GM12878 (cell line): ENCODE measurements around the gene NUDT3. TPM values are rescaled to one million over a fixed set of nuclear protein-coding genes. Genes with fewer than 3 reads are reported as not detected.

ENCODE experiments used
- ATAC-seq: fragments of 200-7000 bp; cut with Tn5 transposase; 3 replicates; pipeline ENCODE4 v1.9.1; 2020; ENCODE audit warnings: mild to moderate bottlenecking, moderate library complexity
- BruUV-seq: library from RNA; stranded (reverse); fragments of 400-500 nt; replicated peaks from 2 replicates; lab custom pipeline; 2021; lab: Mats Ljungman, UMichigan
- CTCF ChIA-PET: fragments of 300-600 bp; sonication (Branson Sonifier 250); formaldehyde crosslinking; extraction: SDS; loops from one replicate; lab custom pipeline; 2021; ENCODE audit warnings: inconsistent platforms; lab: Yijun Ruan, JAX
- POLR2A ChIA-PET: fragments of 350-600 bp; formaldehyde crosslinking; extraction: SDS; loops from one replicate; lab custom pipeline; 2021; ENCODE audit warnings: inconsistent platforms; lab: Charles Lee
- RAD21 ChIA-PET: fragments of 300-600 bp; sonication (Branson Sonifier 250); formaldehyde crosslinking; loops from one replicate; lab custom pipeline; 2023; ENCODE audit warnings: antibody characterized with exemption; ENCODE audit not compliant: unreplicated experiment; lab: Charles Lee
- SMC1A ChIA-PET: fragments of 300-600 bp; sonication (Branson Sonifier 250); formaldehyde crosslinking; loops from one replicate; lab custom pipeline; 2023; ENCODE audit not compliant: unreplicated experiment, uncharacterized antibody; lab: Charles Lee
- DNase-seq: peaks from one replicate; pipeline ENCODE4 v3.0.0-alpha.2; 2011; ENCODE audit warnings: low read depth, low spot score
- FAIRE-seq: peaks from 3 replicates; lab custom pipeline; 2011; peaks lifted over from hg19 to GRCh38; lab: Jason Lieb, UNC
- H2AFZ ChIP-seq: 2 replicates; pipeline ENCODE4 v1.6.0; 2011; ENCODE audit warnings: low read depth, low read length, control low read depth; ENCODE audit not compliant: control insufficient read depth
- H3K27ac ChIP-seq: 2 replicates; pipeline ENCODE4 v1.5.1; 2011; ENCODE audit warnings: control low read depth; ENCODE audit not compliant: control insufficient read depth, insufficient read depth
- H3K27me3 ChIP-seq, 2 experiments: replicated peaks in 1 of 2; 2 replicates each; pipeline versions ENCODE4 v1.6.0 to v1.6.1; 2011; ENCODE audit warnings: low read length in 1 of 2; ENCODE audit not compliant: control insufficient read depth in 2 of 2, insufficient read depth in 2 of 2
- H3K36me3 ChIP-seq, 2 experiments: 2 replicates each; pipeline ENCODE4 v1.5.1; 2011; ENCODE audit warnings: low read length in 1 of 2; ENCODE audit not compliant: control insufficient read depth in 2 of 2, insufficient read depth in 2 of 2
- H3K4me1 ChIP-seq: 2 replicates; pipeline ENCODE4 v1.6.1; 2011; ENCODE audit warnings: mild to moderate bottlenecking, low read length, moderate library complexity, mixed read lengths; ENCODE audit not compliant: control insufficient read depth, insufficient read depth
- H3K4me2 ChIP-seq: 2 replicates; pipeline ENCODE4 v1.6.0; 2011; ENCODE audit warnings: control low read depth; ENCODE audit not compliant: control insufficient read depth, insufficient read depth
- H3K4me3 ChIP-seq: fragments of 200-600 bp; sonication (generic); 2 replicates; pipeline ENCODE4 v1.5.1; 2016
- H3K79me2 ChIP-seq: 2 replicates; pipeline ENCODE4 v1.6.0; 2011; ENCODE audit warnings: low read length; ENCODE audit not compliant: control insufficient read depth, insufficient read depth
- H3K9ac ChIP-seq: 2 replicates; pipeline ENCODE4 v1.8.0; 2011; ENCODE audit warnings: low read length, control low read depth, mixed read lengths; ENCODE audit not compliant: control insufficient read depth, insufficient read depth
- H3K9me3 ChIP-seq: replicated peaks from 3 replicates; pipeline ENCODE4 v1.5.1; 2011; ENCODE audit warnings: mild to moderate bottlenecking, low read length; ENCODE audit not compliant: control insufficient read depth, insufficient read depth
- H4K20me1 ChIP-seq: 2 replicates; pipeline ENCODE4 v1.6.0; 2011; ENCODE audit not compliant: control insufficient read depth, insufficient read depth
- CBX5 ChIP-seq: sonication (generic); IDR thresholded peaks from 2 replicates; pipeline ENCODE4 v1.6.1; 2016; ENCODE audit warnings: low read depth, moderate library complexity, mild to moderate bottlenecking, inconsistent platforms
- E2F4 ChIP-seq: IDR thresholded peaks from 2 replicates; pipeline ENCODE4 v1.6.1; 2012; ENCODE audit warnings: low read depth, low read length, improper control_type of control experiment
- HDAC6 ChIP-seq: fragments of 200-600 bp; sonication (generic); IDR thresholded peaks from one replicate; pipeline ENCODE4 v1.8.0; 2017; ENCODE audit warnings: antibody characterized with exemption; ENCODE audit not compliant: unreplicated experiment
- MTA3 ChIP-seq: IDR thresholded peaks from 2 replicates; pipeline ENCODE4 v1.6.1; 2012; ENCODE audit warnings: low read length, inconsistent platforms, borderline replicate concordance
- PML ChIP-seq: IDR thresholded peaks from 2 replicates; pipeline ENCODE4 v1.6.1; 2012; ENCODE audit warnings: low read length, inconsistent platforms
- TCF7 ChIP-seq: IDR thresholded peaks from 2 replicates; pipeline ENCODE4 v1.6.1; 2014; ENCODE audit warnings: antibody characterized with exemption, borderline replicate concordance
- ZBED1 ChIP-seq: IDR thresholded peaks from 2 replicates; pipeline ENCODE4 v1.6.1; 2016; ENCODE audit warnings: borderline replicate concordance
- WGBS: methylation state at CpG from one replicate; pipeline ENCODE4 v1.1.6; 2016; ENCODE audit warnings: low lambda C conversion rate; ENCODE audit not compliant: insufficient replicate concordance, insufficient coverage; ENCODE audit errors: missing lambda C conversion rate; 5-methylcytosine and 5-hydroxymethylcytosine counted together
- in situ Hi-C: fragments of 300-500 bp; cut with MboI; formaldehyde crosslinking; loops from 9 replicates; pipeline ENCODE4 v1.14.3; 2018; ENCODE audit warnings: mixed read lengths
- intact Hi-C: fragments of 100-400 bp; cut with micrococcal nuclease; formaldehyde crosslinking; loops from one replicate; pipeline ENCODE4 v1.14.2; 2022; ENCODE audit not compliant: unreplicated experiment
- polyA plus RNA-seq, 11 experiments: library from polyadenylated mRNA; depleted of rRNA in 4 of 11; unstranded in 6 of 11; stranded (reverse) in 5 of 11; fragments of >200 nt; fragmentation: Nextera tagmentation in 4 of 11; fragmentation: Illumina TruSeq in 1 of 11; extraction: Ambion mirVana in 4 of 11; extraction: Trizol in 1 of 11; gene quantifications; 1 replicate in 1 of 11; 2 replicates in 10 of 11; pipeline versions ENCODE4 v1.2.1 to v1.2.3, GENCODE V29; 2011 to 2016; ENCODE audit warnings: inconsistent platforms in 2 of 11, missing spikeins in 2 of 11, low read depth in 1 of 11
- total RNA-seq, 4 experiments: library from RNA; depleted of rRNA in 3 of 4; stranded (reverse); fragments of >200 nt in 3 of 4; fragmentation: Illumina TruSeq in 1 of 4; extraction: Trizol in 1 of 4; gene quantifications; 2 replicates each; pipeline versions ENCODE4 v1.2.1 to v1.2.3, GENCODE V29; 2013 to 2021

The NUDT3 gene
- total and polyA plus RNA-seq, 10 of the 15 experiments (the other 5 are each of a cell fraction or from before 2014, with no cell fraction given) = 2.4 to 32.3 (median 25.5) TPM

GRCh38 chr6:34347303-34347702, 45.2 kb downstream of the NUDT3 start:
- ChIA-PET POLR2A (interaction anchor here (1.0 to 2.0 kb wide), 4 partner anchors 9 to 123 kb away, joined by 3 to 7 read pairs (median 4); no protein-coding TSS in a partner anchor), CTCF (interaction anchor here (0.7 to 1.5 kb wide), 7 partner anchors 9 to 46 kb away, joined by 3 to 8 read pairs (median 3); no protein-coding TSS in a partner anchor)
- in situ Hi-C loops = no loop called here

More at GRCh38 chr6:34347303-34347702, 45.2 kb downstream of the NUDT3 start:
- Histone ChIP-seq H3K9ac (no peak overlapping the region), H2AFZ (no peak overlapping the region), H4K20me1 (no peaks in the 10 kb centered on the region), H3K27me3 (no peaks in the 10 kb centered on the region), H3K27ac (no peak overlapping the region), H3K9me3 (no peaks in the 10 kb centered on the region), H3K4me2 (no peak overlapping the region), H3K79me2 (peaks cover 53% of the 10 kb centered on the region), H3K4me3 (no peak overlapping the region), H3K36me3 (no peaks in the 10 kb centered on the region), H3K4me1 (peaks cover 18% of the 10 kb centered on the region)
- 47% methylated on average over 1 of the region's 1 CpG for WGBS
- no TSS peak for BruUV-seq
- RAD21 ChIA-PET = interaction anchor here (0.7 to 3.5 kb wide), 6 partner anchors 10 to 67 kb away, joined by 3 to 13 read pairs (median 6); no protein-coding TSS in a partner anchor
- ATAC-seq (peak; percentile 19; the same call in 1 of the 3 replicates), DNase-seq (no peak), FAIRE-seq (no peak)
- SMC1A ChIA-PET = interaction anchor here (0.6 to 4.5 kb wide), 12 partner anchors 10 to 714 kb away, joined by 3 to 25 read pairs (median 5); partner anchors contain the start of gene SMIM29
- intact Hi-C loops = loop anchor here (5.0 kb wide), 1 partner anchor 45 kb away; the partner anchor contains the start of gene NUDT3
- TF ChIP-seq HDAC6 (no peak), PML (no peak), MTA3 (no peak), ZBED1 (no peak), CBX5 (no peak), TCF7 (no peak), E2F4 (no peak)
